Measurements from ENCODE around the gene RPRD1B. TPM values are rescaled to one million over a fixed set of nuclear protein-coding genes. Genes with fewer than 3 reads are reported as not detected.

RPRD1B gene
- total RNA-seq, 1 experiment from 2014 or later, result 42.6 TPM

DNA sequence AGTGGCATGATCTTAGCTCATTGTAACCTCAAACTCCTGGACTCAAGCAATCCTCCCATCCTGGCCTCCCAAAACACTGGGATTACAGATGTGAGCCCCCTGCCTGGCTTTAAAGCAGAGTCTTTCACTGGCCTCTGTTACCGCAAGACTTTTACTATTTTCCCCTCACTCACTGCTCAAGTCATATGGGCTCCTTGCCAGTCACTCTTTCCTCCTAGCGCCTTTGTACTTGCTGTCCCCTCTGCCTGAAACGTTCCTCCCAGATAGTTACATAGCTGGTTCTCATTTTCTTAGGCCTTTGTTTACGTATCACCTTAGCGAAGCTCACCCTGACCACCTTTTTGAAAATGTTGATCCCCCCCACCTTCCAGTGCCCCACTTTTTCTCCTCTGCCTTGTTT lies 29.3 kb downstream of the RPRD1B start:
- POLR2A ChIA-PET, result interaction anchor here (0.7 to 1.7 kb wide), 2 partner anchors 81 to 279 kb away, joined by 3 read pairs; no protein-coding TSS in a partner anchor
- TF ChIP-seq, protein P1, sequence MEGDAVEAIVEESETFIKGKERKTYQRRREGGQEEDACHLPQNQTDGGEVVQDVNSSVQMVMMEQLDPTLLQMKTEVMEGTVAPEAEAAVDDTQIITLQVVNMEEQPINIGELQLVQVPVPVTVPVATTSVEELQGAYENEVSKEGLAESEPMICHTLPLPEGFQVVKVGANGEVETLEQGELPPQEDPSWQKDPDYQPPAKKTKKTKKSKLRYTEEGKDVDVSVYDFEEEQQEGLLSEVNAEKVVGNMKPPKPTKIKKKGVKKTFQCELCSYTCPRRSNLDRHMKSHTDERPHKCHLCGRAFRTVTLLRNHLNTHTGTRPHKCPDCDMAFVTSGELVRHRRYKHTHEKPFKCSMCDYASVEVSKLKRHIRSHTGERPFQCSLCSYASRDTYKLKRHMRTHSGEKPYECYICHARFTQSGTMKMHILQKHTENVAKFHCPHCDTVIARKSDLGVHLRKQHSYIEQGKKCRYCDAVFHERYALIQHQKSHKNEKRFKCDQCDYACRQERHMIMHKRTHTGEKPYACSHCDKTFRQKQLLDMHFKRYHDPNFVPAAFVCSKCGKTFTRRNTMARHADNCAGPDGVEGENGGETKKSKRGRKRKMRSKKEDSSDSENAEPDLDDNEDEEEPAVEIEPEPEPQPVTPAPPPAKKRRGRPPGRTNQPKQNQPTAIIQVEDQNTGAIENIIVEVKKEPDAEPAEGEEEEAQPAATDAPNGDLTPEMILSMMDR (IDR thresholded peaks at IDR 0.05; ENCODE audit: unreplicated experiment), result no peak
- no peaks in the 10 kb centered on the region for H3K4me1 Mint-ChIP-seq (ENCODE audit: insufficient read depth, unreplicated experiment)
- H3K4me3 Mint-ChIP-seq (ENCODE audit: unreplicated experiment), result no peak overlapping the region
- DNase-seq (ENCODE audit: unreplicated experiment), result no peak
- H3K36me3 Mint-ChIP-seq (ENCODE audit: insufficient read depth, unreplicated experiment), result peaks cover 24% of the 10 kb centered on the region
- H3K9me3 Mint-ChIP-seq (ENCODE audit: unreplicated experiment), result no peaks in the 10 kb centered on the region
- H3K27me3 Mint-ChIP-seq (ENCODE audit: insufficient read depth, unreplicated experiment), result no peaks in the 10 kb centered on the region
- H3K27ac Mint-ChIP-seq (ENCODE audit: low read depth, unreplicated experiment), result no peak overlapping the region
- CTCF ChIA-PET, result interaction anchor here (0.6 to 31.0 kb wide), 5 partner anchors 15 to 499 kb away, joined by 3 to 782 read pairs (median 3); partner anchors contain the start of gene TGM2
- no TSS peak for BruUV-seq (replicated peaks)
- intact Hi-C loops (cut with micrococcal nuclease), result no loop called here

DNA sequence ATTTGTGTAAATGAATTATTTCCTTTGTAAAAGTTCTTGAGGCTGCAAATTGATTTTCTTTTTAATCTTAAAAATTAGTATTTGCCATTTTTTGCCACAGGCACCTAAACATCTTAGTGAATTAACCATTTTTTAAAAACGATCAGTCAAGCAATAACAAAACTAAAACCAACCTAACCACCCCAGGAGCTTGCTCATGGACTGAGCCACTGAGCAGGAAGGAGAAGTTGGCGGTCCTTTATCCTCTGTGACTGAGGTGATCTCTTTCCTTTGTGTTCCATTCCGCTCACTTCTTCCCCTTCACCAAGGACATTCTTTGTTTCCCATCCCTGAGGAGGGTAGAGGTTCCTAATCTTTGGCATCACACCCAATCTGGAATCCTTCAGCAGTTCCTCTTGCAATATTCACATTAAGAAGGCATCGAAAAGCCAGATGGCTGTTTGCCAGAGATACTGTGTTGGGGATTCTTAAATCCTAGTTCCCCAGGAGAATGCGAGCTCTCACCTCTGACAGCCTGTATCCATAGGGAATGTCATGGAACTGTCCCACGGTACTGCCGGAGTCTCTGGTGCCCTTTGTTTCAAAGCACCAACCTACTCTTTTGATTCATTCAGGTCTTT lies 30.5 kb downstream of the RPRD1B start:
- POLR2A ChIA-PET, result interaction anchor here (0.6 to 1.0 kb wide), 4 partner anchors 55 to 138 kb away, joined by 3 read pairs; no protein-coding TSS in a partner anchor
- no peak overlapping the region for H3K4me3 Mint-ChIP-seq (ENCODE audit: unreplicated experiment)
- H3K27ac Mint-ChIP-seq (ENCODE audit: low read depth, unreplicated experiment), result no peak overlapping the region
- no peaks in the 10 kb centered on the region for H3K4me1 Mint-ChIP-seq (ENCODE audit: insufficient read depth, unreplicated experiment)
- peaks cover 35% of the 10 kb centered on the region for H3K36me3 Mint-ChIP-seq (ENCODE audit: insufficient read depth, unreplicated experiment)
- no peaks in the 10 kb centered on the region for H3K27me3 Mint-ChIP-seq (ENCODE audit: insufficient read depth, unreplicated experiment)
- intact Hi-C loops (cut with micrococcal nuclease), result no loop called here
- no peak for DNase-seq (ENCODE audit: unreplicated experiment)
- H3K9me3 Mint-ChIP-seq (ENCODE audit: unreplicated experiment), result no peaks in the 10 kb centered on the region
- CTCF ChIA-PET, result interaction anchor here (0.6 to 31.0 kb wide), 7 partner anchors 9 to 307 kb away, joined by 3 to 782 read pairs (median 3); partner anchors contain the start of gene TGM2
- TF ChIP-seq, protein P1 (IDR thresholded peaks at IDR 0.05; ENCODE audit: unreplicated experiment), result no peak
- BruUV-seq (replicated peaks), result no TSS peak

DNA sequence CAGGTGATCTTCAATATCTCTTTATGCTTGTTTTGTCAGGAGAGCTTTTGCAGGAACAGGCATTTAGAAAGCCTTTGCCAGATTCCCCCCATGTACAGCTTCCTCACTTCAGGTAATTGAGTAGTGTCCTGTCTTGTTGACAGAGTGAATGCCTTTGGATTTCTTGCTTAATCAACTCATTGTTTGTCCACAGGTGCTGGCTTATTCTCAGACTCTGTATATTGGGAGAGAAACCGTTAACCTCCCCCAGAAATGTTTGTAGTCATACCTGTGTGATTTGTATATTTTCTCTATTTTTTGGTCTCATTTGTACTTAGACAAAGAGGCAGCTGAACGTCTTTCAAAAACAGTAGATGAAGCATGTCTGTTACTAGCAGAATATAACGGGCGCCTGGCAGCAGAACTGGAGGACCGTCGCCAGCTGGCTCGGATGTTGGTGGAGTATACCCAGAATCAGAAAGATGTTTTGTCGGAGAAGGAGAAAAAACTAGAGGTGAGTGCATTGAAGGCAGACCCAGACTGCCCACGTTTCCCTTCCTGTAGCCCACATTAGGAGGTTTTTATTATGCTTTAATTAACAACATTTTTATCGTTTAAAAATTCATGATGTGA lies 32.3 kb downstream of the RPRD1B start:
- H3K4me3 Mint-ChIP-seq (ENCODE audit: unreplicated experiment), result no peak overlapping the region
- no peak overlapping the region for H3K27ac Mint-ChIP-seq (ENCODE audit: low read depth, unreplicated experiment)

More for the DNA sequence above, 32.3 kb downstream of the RPRD1B start:
- DNase-seq (ENCODE audit: unreplicated experiment), result no peak
- intact Hi-C loops (cut with micrococcal nuclease), result no loop called here
- BruUV-seq (replicated peaks), result no TSS peak
- no peaks in the 10 kb centered on the region for H3K27me3 Mint-ChIP-seq (ENCODE audit: insufficient read depth, unreplicated experiment)
- TF ChIP-seq, protein P1 (IDR thresholded peaks at IDR 0.05; ENCODE audit: unreplicated experiment), result no peak
- H3K9me3 Mint-ChIP-seq (ENCODE audit: unreplicated experiment), result no peaks in the 10 kb centered on the region
- CTCF ChIA-PET, result interaction anchor here (0.7 to 31.0 kb wide), 6 partner anchors 8 to 343 kb away, joined by 3 to 782 read pairs (median 14); no protein-coding TSS in a partner anchor
- POLR2A ChIA-PET, result interaction anchor here (0.7 to 2.3 kb wide), 2 partner anchors 16 to 91 kb away, joined by 4 to 7 read pairs; no protein-coding TSS in a partner anchor
- peaks cover 54% of the 10 kb centered on the region for H3K36me3 Mint-ChIP-seq (ENCODE audit: insufficient read depth, unreplicated experiment)
- H3K4me1 Mint-ChIP-seq (ENCODE audit: insufficient read depth, unreplicated experiment), result no peaks in the 10 kb centered on the region

Measured in MCF 10A (cell line).